MM.1S (cell line): Measurements from ENCODE around the gene SCYGR6.

ENCODE experiments used
- DNase-seq: peaks from one replicate; pipeline ENCODE4 v3.0.0-alpha.2; 2015
- H2AFZ ChIP-seq: fragments of 300-600 bp; sonication (generic); 2 replicates; pipeline ENCODE4 v1.6.0; 2016; ENCODE audit warnings: antibody characterized with exemption, low read length
- H3F3A ChIP-seq: fragments of 300-600 bp; sonication (generic); 2 replicates; pipeline ENCODE4 v1.6.1; 2016; ENCODE audit warnings: mild to moderate bottlenecking, antibody characterized with exemption, low read length, moderate library complexity, mixed read lengths; ENCODE audit not compliant: insufficient read depth
- H3K27ac ChIP-seq: fragments of 300-600 bp; sonication (generic); 2 replicates; pipeline ENCODE4 v1.5.1; 2016; ENCODE audit warnings: mild to moderate bottlenecking, low read length
- H3K27me3 ChIP-seq: fragments of 300-600 bp; sonication (generic); replicated peaks from 2 replicates; pipeline ENCODE4 v1.6.0; 2016; ENCODE audit warnings: low read length; ENCODE audit not compliant: insufficient read depth
- H3K36me3 ChIP-seq: fragments of 300-600 bp; sonication (generic); replicated peaks from 2 replicates; pipeline ENCODE4 v1.6.1; 2016; ENCODE audit warnings: mild to moderate bottlenecking, low read length, mixed read lengths; ENCODE audit not compliant: insufficient read depth
- H3K4me1 ChIP-seq: fragments of 300-600 bp; sonication (generic); 2 replicates; pipeline ENCODE4 v1.6.1; 2016; ENCODE audit warnings: low read length, mixed read lengths
- H3K4me2 ChIP-seq: fragments of 300-600 bp; sonication (generic); 2 replicates; pipeline ENCODE4 v1.6.0; 2016; ENCODE audit warnings: low read depth, low read length
- H3K4me3 ChIP-seq: fragments of 300-600 bp; sonication (generic); 2 replicates; pipeline ENCODE4 v1.5.1; 2016; ENCODE audit warnings: low read length, mixed read lengths
- H3K79me2 ChIP-seq: fragments of 300-600 bp; sonication (generic); 2 replicates; pipeline ENCODE4 v1.6.1; 2016; ENCODE audit warnings: mixed run types, low read length, mixed read lengths
- H3K9ac ChIP-seq: fragments of 300-600 bp; sonication (generic); 2 replicates; pipeline ENCODE4 v1.6.1; 2016; ENCODE audit warnings: low read length, mixed read lengths
- H3K9me2 ChIP-seq: fragments of 300-600 bp; sonication (generic); replicated peaks from 2 replicates; pipeline ENCODE4 v1.6.1; 2016; ENCODE audit warnings: mild to moderate bottlenecking, low read length, mixed read lengths; ENCODE audit not compliant: insufficient read depth
- H3K9me3 ChIP-seq: fragments of 300-600 bp; sonication (generic); replicated peaks from 2 replicates; pipeline ENCODE4 v1.6.1; 2016; ENCODE audit warnings: mild to moderate bottlenecking, low read length, mixed read lengths; ENCODE audit not compliant: insufficient read depth
- H4K20me1 ChIP-seq: fragments of 300-600 bp; sonication (generic); 2 replicates; pipeline ENCODE4 v1.6.1; 2016; ENCODE audit warnings: mild to moderate bottlenecking, low read length, moderate library complexity, mixed read lengths; ENCODE audit not compliant: insufficient read depth
- CTCF ChIP-seq: fragments of 300-600 bp; sonication (generic); IDR thresholded peaks from 2 replicates; pipeline ENCODE4 v1.5.1; 2016; ENCODE audit warnings: antibody characterized with exemption, low read length, mixed read lengths
- EZH2 ChIP-seq: fragments of 300-600 bp; sonication (generic); optimal IDR thresholded peaks from 2 replicates; pipeline ENCODE3; 2017; ENCODE audit warnings: low read depth, mild to moderate bottlenecking, antibody characterized with exemption, low read length, mixed read lengths
- EZH2phosphoT487 ChIP-seq: fragments of 300-600 bp; sonication (generic); IDR thresholded peaks from 2 replicates; pipeline ENCODE4 v1.6.1; 2018; ENCODE audit warnings: antibody characterized with exemption, low read length

SCYGR6 gene

GRCh38 chr2:227696990-227697679, 27.4 kb downstream of the SCYGR6 start:
- Histone ChIP-seq H3K79me2 (no peaks in the 10 kb centered on the region), H3F3A (no peaks in the 10 kb centered on the region), H2AFZ (no peak overlapping the region)

GRCh38 chr2:227687189-227687588, 37.4 kb downstream of the SCYGR6 start:
- no peak for TF ChIP-seq CTCF
- TF ChIP-seq EZH2, result no peak
- TF ChIP-seq EZH2phosphoT487, result no peak
- no peak overlapping the region for H3K27ac ChIP-seq
- no peak overlapping the region for H2AFZ ChIP-seq
- no peaks in the 10 kb centered on the region for H4K20me1 ChIP-seq
- no peaks in the 10 kb centered on the region for H3K9me2 ChIP-seq
- no peak overlapping the region for H3K9ac ChIP-seq
- no peaks in the 10 kb centered on the region for H3K27me3 ChIP-seq
- H3K9me3 ChIP-seq, result no peaks in the 10 kb centered on the region
- no peaks in the 10 kb centered on the region for H3F3A ChIP-seq
- no peak overlapping the region for H3K4me2 ChIP-seq
- no peak overlapping the region for H3K4me3 ChIP-seq
- DNase-seq, result no peak
- no peaks in the 10 kb centered on the region for H3K4me1 ChIP-seq
- H3K79me2 ChIP-seq, result no peaks in the 10 kb centered on the region
- H3K36me3 ChIP-seq, result no peaks in the 10 kb centered on the region; the same call in 1 of the 2 replicates

More at GRCh38 chr2:227696990-227697679, 27.4 kb downstream of the SCYGR6 start:
- H3K9me2 ChIP-seq, result no peaks in the 10 kb centered on the region; the same call in 1 of the 2 replicates
- DNase-seq, result no peak
- no peak overlapping the region for H3K9ac ChIP-seq
- H3K9me3 ChIP-seq, result no peaks in the 10 kb centered on the region
- no peak overlapping the region for H3K4me2 ChIP-seq
- no peaks in the 10 kb centered on the region for H4K20me1 ChIP-seq
- no peak overlapping the region for H3K4me3 ChIP-seq
- TF ChIP-seq CTCF, result no peak
- TF ChIP-seq EZH2, result no peak
- no peak for TF ChIP-seq EZH2phosphoT487
- H3K36me3 ChIP-seq, result no peaks in the 10 kb centered on the region
- no peak overlapping the region for H3K27ac ChIP-seq
- no peaks in the 10 kb centered on the region for H3K27me3 ChIP-seq
- H3K4me1 ChIP-seq, result no peaks in the 10 kb centered on the region

- Histone ChIP-seq H3K4me3 (no peak overlapping the region), H3K27ac (no peak overlapping the region), H3K27me3 (no peaks in the 10 kb centered on the region), H3K9me3 (no peaks in the 10 kb centered on the region), H2AFZ (no peak overlapping the region), H3K9me2 (no peaks in the 10 kb centered on the region), H3F3A (no peaks in the 10 kb centered on the region), H3K79me2 (no peaks in the 10 kb centered on the region), H3K36me3 (no peaks in the 10 kb centered on the region; the same call in 1 of the 2 replicates), H3K9ac (no peak overlapping the region), H3K4me2 (no peak overlapping the region), H3K4me1 (no peaks in the 10 kb centered on the region), H4K20me1 (no peaks in the 10 kb centered on the region)
- DNase-seq, result no peak
- no peak for TF ChIP-seq CTCF
- TF ChIP-seq EZH2, result no peak
- TF ChIP-seq EZH2phosphoT487, result no peak
Observed at GRCh38 chr2:227684258-227684657, 40.3 kb downstream of the SCYGR6 start.
